Karpas-422 (cell line): ENCODE results near the gene INSYN2B. TPM values are rescaled to one million over a fixed set of nuclear protein-coding genes. Genes with fewer than 3 reads are reported as not detected.

Experiments
- DNase-seq: peaks from one replicate; pipeline ENCODE4 v3.0.0-alpha.2; 2015
- H2AFZ ChIP-seq: fragments of 200-600 bp; sonication (generic); 2 replicates; pipeline ENCODE4 v1.6.1; 2014; ENCODE audit warnings: antibody characterized with exemption, low read length, mixed read lengths
- H3K27ac ChIP-seq: fragments of 200-600 bp; sonication (generic); 2 replicates; pipeline ENCODE4 v1.5.1; 2014; ENCODE audit warnings: mild to moderate bottlenecking, low read length, moderate library complexity
- H3K27me3 ChIP-seq: fragments of 200-600 bp; sonication (generic); 2 replicates; pipeline ENCODE4 v1.6.1; 2014; ENCODE audit warnings: low read length, mixed read lengths
- H3K36me3 ChIP-seq: fragments of 200-600 bp; sonication (generic); 2 replicates; pipeline ENCODE4 v1.6.1; 2014; ENCODE audit warnings: low read length, mixed read lengths; ENCODE audit not compliant: insufficient read depth
- H3K4me1 ChIP-seq: fragments of 200-600 bp; sonication (generic); 2 replicates; pipeline ENCODE4 v1.6.1; 2014; ENCODE audit warnings: mild to moderate bottlenecking, low read length, mixed read lengths
- H3K4me2 ChIP-seq: fragments of 200-600 bp; sonication (generic); 2 replicates; pipeline ENCODE4 v1.6.1; 2014; ENCODE audit warnings: low read length, low read depth, mild to moderate bottlenecking; ENCODE audit not compliant: poor library complexity, severe bottlenecking
- H3K4me3 ChIP-seq: fragments of 200-600 bp; sonication (generic); 2 replicates; pipeline ENCODE4 v1.5.1; 2014; ENCODE audit warnings: mild to moderate bottlenecking, antibody characterized with exemption, low read length, mixed read lengths
- H3K79me2 ChIP-seq: fragments of 200-600 bp; sonication (generic); 2 replicates; pipeline ENCODE4 v1.6.1; 2014; ENCODE audit warnings: mild to moderate bottlenecking, low read length, mixed read lengths
- H3K9ac ChIP-seq: fragments of 200-600 bp; sonication (generic); 2 replicates; pipeline ENCODE4 v1.6.0; 2014; ENCODE audit warnings: low read length
- H3K9me2 ChIP-seq: fragments of 200-600 bp; sonication (generic), shearing (Covaris generic); replicated peaks from 2 replicates; pipeline ENCODE4 v1.6.0; 2014; ENCODE audit warnings: mild to moderate bottlenecking, low read length, moderate library complexity; ENCODE audit not compliant: insufficient read depth
- H3K9me3 ChIP-seq: fragments of 300-700, 200-600 bp; sonication (generic); 2 replicates; pipeline ENCODE4 v1.6.1; 2014; ENCODE audit warnings: low read length, mixed read lengths
- H4K20me1 ChIP-seq: fragments of 200-600 bp; sonication (generic); 2 replicates; pipeline ENCODE4 v1.6.1; 2014; ENCODE audit warnings: mild to moderate bottlenecking, antibody characterized with exemption, low read length, low read depth; ENCODE audit not compliant: insufficient read depth
- total RNA-seq: library from RNA; depleted of rRNA; stranded (reverse); fragments of >200 nt; shearing (Covaris generic); gene quantifications from 2 replicates; pipeline ENCODE4 v1.2.3, GENCODE V29; 2014; ENCODE audit warnings: low replicate concordance

Gene INSYN2B
- total RNA-seq, 1 experiment from 2014 or later: not detected

DNA sequence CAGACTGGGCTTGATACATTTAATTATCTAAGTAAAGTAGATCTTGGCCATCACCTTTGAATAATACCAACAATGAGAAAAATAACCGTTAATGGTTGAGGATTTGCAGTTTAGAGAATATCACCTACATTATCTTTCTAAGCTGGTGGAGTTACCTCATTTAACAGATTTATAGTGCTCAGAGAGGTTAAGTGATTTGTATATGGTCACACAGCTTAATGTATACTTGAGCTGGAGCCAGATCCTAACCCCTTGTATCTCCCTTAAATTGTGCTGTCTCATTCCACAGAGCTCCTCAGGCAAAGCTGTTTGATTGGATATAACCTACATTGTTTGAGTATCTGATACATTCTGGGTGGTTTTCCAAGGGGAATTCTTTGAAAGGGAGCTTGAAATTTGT, 57.8 kb downstream of the INSYN2B start:
- no peaks in the 10 kb centered on the region for H3K27me3 ChIP-seq
- H3K4me2 ChIP-seq: no peak overlapping the region
- H3K36me3 ChIP-seq: no peaks in the 10 kb centered on the region
- H3K79me2 ChIP-seq: peaks cover 17% of the 10 kb centered on the region; the same call in 1 of the 2 replicates
- no peak overlapping the region for H3K9ac ChIP-seq
- no peaks in the 10 kb centered on the region for H4K20me1 ChIP-seq
- H3K4me1 ChIP-seq: peaks cover 52% of the 10 kb centered on the region
- H3K4me3 ChIP-seq: no peak overlapping the region
- H3K9me2 ChIP-seq: no peaks in the 10 kb centered on the region
- no peak overlapping the region for H2AFZ ChIP-seq
- no peak overlapping the region for H3K27ac ChIP-seq
- DNase-seq: no peak
- no peaks in the 10 kb centered on the region for H3K9me3 ChIP-seq

DNA sequence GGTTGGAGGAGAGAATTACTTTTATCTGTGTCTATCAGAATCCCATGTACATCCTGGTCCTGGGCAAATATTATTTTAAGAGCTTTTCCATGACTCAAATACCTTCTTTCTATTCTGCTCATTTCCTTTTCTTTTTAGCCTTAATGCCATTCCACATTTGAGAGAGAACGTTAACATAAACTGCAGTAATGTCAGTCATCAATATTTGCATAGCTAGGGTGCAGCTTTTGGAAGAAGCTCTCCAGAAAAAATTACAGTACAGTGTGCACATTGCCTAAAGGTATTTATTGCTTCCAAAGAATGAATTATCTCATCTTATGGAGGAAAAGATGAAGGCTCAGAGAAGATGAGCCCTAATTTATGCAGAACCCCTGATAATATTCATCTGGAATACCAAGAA, 58.3 kb downstream of the INSYN2B start:
- H3K9me3 ChIP-seq: no peaks in the 10 kb centered on the region
- H3K9ac ChIP-seq: no peak overlapping the region
- no peaks in the 10 kb centered on the region for H3K9me2 ChIP-seq
- H3K27ac ChIP-seq: peak overlapping the region; percentile 27; the same call in 1 of the 2 replicates
- H4K20me1 ChIP-seq: no peaks in the 10 kb centered on the region
- peaks cover 18% of the 10 kb centered on the region for H3K79me2 ChIP-seq
- no peaks in the 10 kb centered on the region for H3K36me3 ChIP-seq
- no peak overlapping the region for H2AFZ ChIP-seq
- H3K4me1 ChIP-seq: peaks cover 53% of the 10 kb centered on the region
- H3K27me3 ChIP-seq: no peaks in the 10 kb centered on the region
- H3K4me2 ChIP-seq: no peak overlapping the region
- no peak for DNase-seq
- H3K4me3 ChIP-seq: no peak overlapping the region

DNA sequence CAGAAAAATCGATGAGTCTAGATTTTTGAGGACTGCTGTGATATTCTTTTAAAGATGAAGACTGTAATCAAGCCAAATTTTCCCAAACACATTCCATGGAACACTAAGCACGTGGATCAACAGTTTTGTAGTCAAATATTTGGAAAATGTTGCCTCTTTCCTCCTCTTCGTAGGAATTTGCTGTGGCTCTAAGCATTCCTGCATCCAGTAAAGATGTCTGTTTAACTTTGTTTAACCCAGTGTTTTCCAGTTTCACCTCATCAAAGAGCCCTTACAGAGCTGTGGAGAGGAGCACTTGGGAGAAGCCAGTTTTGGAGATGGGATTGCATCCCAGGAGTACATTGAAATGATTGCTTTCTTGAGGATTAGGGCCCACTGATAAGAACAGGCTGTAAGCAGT, 58.9 kb downstream of the INSYN2B start:
- Histone ChIP-seq H3K4me3 (no peak overlapping the region), H3K9me2 (no peaks in the 10 kb centered on the region), H3K27me3 (no peaks in the 10 kb centered on the region), H3K79me2 (peaks cover 23% of the 10 kb centered on the region), H3K9ac (no peak overlapping the region), H3K36me3 (no peaks in the 10 kb centered on the region), H3K4me2 (no peak overlapping the region), H3K9me3 (no peaks in the 10 kb centered on the region), H2AFZ (no peak overlapping the region), H3K4me1 (peaks cover 51% of the 10 kb centered on the region), H4K20me1 (no peaks in the 10 kb centered on the region), H3K27ac (0 out of 2 replicates have a peak overlapping the region, but pooled peaks have one; percentile 27)
- DNase-seq: no peak

DNA sequence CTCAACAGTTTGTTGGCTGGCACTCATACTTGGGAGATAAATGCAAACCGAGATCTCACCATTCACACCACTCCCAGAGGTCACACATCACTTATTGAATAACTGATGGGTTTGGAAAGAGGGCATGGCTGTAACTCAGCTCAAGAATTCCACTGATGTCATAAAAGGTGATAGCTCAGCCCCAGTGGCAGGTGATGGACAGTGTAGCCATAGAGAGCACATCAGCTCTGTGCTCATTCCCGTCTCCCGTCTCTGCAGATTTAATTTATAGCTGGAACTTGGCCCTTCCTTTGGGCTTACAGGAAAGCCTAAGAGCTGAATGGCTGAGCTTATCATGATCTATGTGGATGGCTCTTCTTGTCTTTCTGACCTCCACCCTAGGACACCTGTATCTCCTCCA, 59.8 kb downstream of the INSYN2B start:
- Histone ChIP-seq H3K27me3 (no peaks in the 10 kb centered on the region), H2AFZ (no peak overlapping the region), H4K20me1 (no peaks in the 10 kb centered on the region), H3K27ac (no peak overlapping the region), H3K4me3 (no peak overlapping the region), H3K9me3 (no peaks in the 10 kb centered on the region), H3K79me2 (peaks cover 30% of the 10 kb centered on the region), H3K36me3 (no peaks in the 10 kb centered on the region), H3K9ac (no peak overlapping the region), H3K9me2 (no peaks in the 10 kb centered on the region), H3K4me2 (no peak overlapping the region), H3K4me1 (peaks cover 42% of the 10 kb centered on the region)
- no peak for DNase-seq

DNA sequence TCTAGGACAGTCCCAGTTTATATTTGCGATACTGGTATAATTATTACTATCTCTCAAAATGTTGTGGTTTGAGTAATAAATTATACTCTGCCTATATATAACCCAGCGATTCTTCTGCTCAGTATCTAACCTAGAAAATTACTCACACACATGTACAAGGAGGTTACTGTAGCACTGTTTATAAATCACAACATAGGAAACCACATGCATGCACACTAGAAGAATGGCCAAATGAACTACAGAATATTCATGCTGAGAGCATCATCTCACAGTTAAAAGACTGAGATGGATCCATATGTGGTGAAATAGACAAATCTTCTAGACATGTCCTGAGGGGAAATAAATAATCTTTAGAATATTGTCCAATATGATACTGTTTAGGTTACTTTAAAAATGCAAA, 62.1 kb downstream of the INSYN2B start:
- H3K4me2 ChIP-seq: no peak overlapping the region
- no peaks in the 10 kb centered on the region for H4K20me1 ChIP-seq
- H3K9ac ChIP-seq: no peak overlapping the region
- H3K36me3 ChIP-seq: no peaks in the 10 kb centered on the region
- no peak for DNase-seq
- H3K27ac ChIP-seq: no peak overlapping the region
- H3K9me3 ChIP-seq: no peaks in the 10 kb centered on the region
- H2AFZ ChIP-seq: no peak overlapping the region
- no peaks in the 10 kb centered on the region for H3K9me2 ChIP-seq
- H3K79me2 ChIP-seq: peaks cover 24% of the 10 kb centered on the region
- H3K4me3 ChIP-seq: no peak overlapping the region
- peaks cover 26% of the 10 kb centered on the region for H3K4me1 ChIP-seq
- H3K27me3 ChIP-seq: no peaks in the 10 kb centered on the region

DNA sequence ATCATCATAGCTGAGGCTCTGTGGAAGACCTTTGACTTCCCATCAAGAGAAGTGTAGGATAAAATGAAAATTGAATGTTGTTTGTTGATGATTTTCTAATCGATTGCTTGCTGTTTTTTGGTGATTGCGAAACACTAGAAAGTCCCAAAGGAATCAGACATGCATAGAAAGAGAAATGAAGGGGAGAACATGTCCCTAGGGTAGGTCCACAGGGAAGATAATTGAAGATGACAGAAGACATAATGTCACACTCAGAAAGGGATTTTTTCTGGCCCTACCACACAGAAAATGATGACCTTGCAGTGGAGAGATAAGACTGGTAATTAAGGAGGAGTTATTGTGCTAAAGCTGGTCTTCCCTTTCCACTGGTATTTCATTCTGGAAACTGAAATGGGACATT, 62.8 kb downstream of the INSYN2B start:
- Histone ChIP-seq H3K27me3 (no peaks in the 10 kb centered on the region), H3K9me2 (no peaks in the 10 kb centered on the region), H3K4me1 (peaks cover 24% of the 10 kb centered on the region), H3K36me3 (no peaks in the 10 kb centered on the region), H3K27ac (no peak overlapping the region), H3K9me3 (no peaks in the 10 kb centered on the region), H3K4me2 (no peak overlapping the region), H3K9ac (no peak overlapping the region), H2AFZ (no peak overlapping the region), H4K20me1 (no peaks in the 10 kb centered on the region), H3K4me3 (no peak overlapping the region), H3K79me2 (peaks cover 27% of the 10 kb centered on the region)
- DNase-seq: no peak

DNA sequence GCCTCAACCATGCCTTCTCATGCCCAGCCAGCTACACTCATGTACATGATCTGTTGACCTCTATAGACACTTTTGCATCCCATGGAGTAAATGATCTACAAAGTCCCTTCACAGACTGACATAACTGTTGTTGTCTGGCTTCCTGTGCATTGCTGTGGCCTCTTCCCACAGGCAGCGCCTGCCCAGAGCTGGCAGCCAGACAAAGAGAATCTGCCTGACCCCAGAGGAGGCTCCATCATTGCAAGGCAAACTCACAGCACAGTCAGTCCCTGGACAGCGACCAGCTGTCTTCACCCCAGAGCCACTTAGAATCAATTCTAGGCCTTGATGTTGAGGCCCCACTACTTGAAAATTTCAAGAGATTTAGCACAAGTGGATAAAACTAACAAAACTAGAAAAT, 65.5 kb downstream of the INSYN2B start:
- H2AFZ ChIP-seq: no peak overlapping the region
- no peaks in the 10 kb centered on the region for H4K20me1 ChIP-seq
- H3K27ac ChIP-seq: no peak overlapping the region
- H3K4me1 ChIP-seq: peaks cover 9% of the 10 kb centered on the region; the same call in 1 of the 2 replicates
- no peak overlapping the region for H3K4me3 ChIP-seq
- H3K9ac ChIP-seq: no peak overlapping the region
- no peaks in the 10 kb centered on the region for H3K9me3 ChIP-seq
- H3K36me3 ChIP-seq: no peaks in the 10 kb centered on the region
- peaks cover 23% of the 10 kb centered on the region for H3K79me2 ChIP-seq
- H3K27me3 ChIP-seq: no peaks in the 10 kb centered on the region
- no peaks in the 10 kb centered on the region for H3K9me2 ChIP-seq
- DNase-seq: no peak
- no peak overlapping the region for H3K4me2 ChIP-seq

DNA sequence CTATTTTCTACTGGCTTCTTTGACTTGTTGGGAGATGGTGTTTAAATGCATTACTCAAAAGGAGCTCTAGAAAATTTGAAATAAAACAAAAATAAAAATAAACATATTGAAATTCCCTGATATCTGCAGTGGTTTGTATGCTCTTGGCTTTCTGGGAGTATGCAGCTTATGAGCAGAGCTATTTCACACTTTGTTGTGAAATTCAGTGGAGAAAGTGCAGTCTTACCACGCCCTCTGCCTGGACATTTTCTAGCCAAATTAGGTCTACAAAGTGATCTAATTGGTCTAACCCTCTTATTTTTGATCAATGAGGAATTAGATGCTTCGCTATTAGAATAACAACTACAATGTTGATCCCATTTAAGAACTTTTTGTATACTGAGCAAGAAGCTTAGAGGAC, 66.8 kb downstream of the INSYN2B start:
- no peak overlapping the region for H2AFZ ChIP-seq
- DNase-seq: no peak
- no peaks in the 10 kb centered on the region for H4K20me1 ChIP-seq

More for the DNA sequence above, 66.8 kb downstream of the INSYN2B start:
- no peak overlapping the region for H3K4me3 ChIP-seq
- no peaks in the 10 kb centered on the region for H3K36me3 ChIP-seq
- peaks cover 12% of the 10 kb centered on the region for H3K4me1 ChIP-seq
- H3K9ac ChIP-seq: no peak overlapping the region
- no peaks in the 10 kb centered on the region for H3K9me2 ChIP-seq
- peaks cover 23% of the 10 kb centered on the region for H3K79me2 ChIP-seq
- H3K4me2 ChIP-seq: no peak overlapping the region
- no peaks in the 10 kb centered on the region for H3K9me3 ChIP-seq
- H3K27ac ChIP-seq: no peak overlapping the region
- H3K27me3 ChIP-seq: no peaks in the 10 kb centered on the region
